NB4 (cell line): Measurements from ENCODE around the gene CUL4A.

Source experiments
- CTCF ChIP-seq: IDR thresholded peaks from one replicate; pipeline ENCODE4 v1.5.1; 2012; ENCODE audit warnings: low read depth, low read length
- MAX ChIP-seq: IDR thresholded peaks from 2 replicates; pipeline ENCODE4 v1.6.1; 2011; ENCODE audit warnings: low read depth, low read length
- MYC ChIP-seq: IDR thresholded peaks from 2 replicates; pipeline ENCODE4 v1.6.1; 2011; ENCODE audit warnings: low read depth, low read length
- POLR2A ChIP-seq: IDR thresholded peaks from 2 replicates; pipeline ENCODE4 v1.6.1; 2011; ENCODE audit warnings: mild to moderate bottlenecking; ENCODE audit not compliant: insufficient read length; ENCODE audit errors: extremely low read depth

GRCh38 chr13:113309473-113309872 is 100.1 kb downstream of the CUL4A start:
- TF ChIP-seq CTCF (no peak), POLR2A (no peak), MAX (no peak), MYC (no peak)
